Naive thymus-derived CD4-positive, alpha-beta T cell (primary cell): ENCODE measurements around the gene KLK5. TPM values are rescaled to one million over a fixed set of nuclear protein-coding genes. Genes with fewer than 3 reads are reported as not detected.

Source experiments
- ATAC-seq: fragments of 150-1000 bp; cut with Tn5 transposase; 2 replicates; pipeline ENCODE4 v1.10.0; 2021; ENCODE audit warnings: mild to moderate bottlenecking, moderate library complexity
- CTCF ChIA-PET: fragments of 350-600 bp; sonication (Branson Sonifier 250); formaldehyde crosslinking; loops from one replicate; lab custom pipeline; 2021; ENCODE audit warnings: antibody characterized with exemption; lab: Charles Lee
- POLR2A ChIA-PET: fragments of 350-600 bp; sonication (Branson Sonifier 250); formaldehyde crosslinking; loops from one replicate; lab custom pipeline; 2021; ENCODE audit warnings: antibody characterized with exemption, inconsistent platforms; lab: Charles Lee
- DNase-seq, 9 donors: peaks; one replicate each; pipeline versions ENCODE4 v3.0.0 to v3.0.0-alpha.2; 2020 to 2022; ENCODE audit warnings: mixed read lengths in 1 of 9
- H3K27ac ChIP-seq: one replicate; pipeline ENCODE4 v1.7.0; 2013; ENCODE audit warnings: mild to moderate bottlenecking, low read depth, low read length, moderate library complexity
- H3K27me3 ChIP-seq, 2 donors: one replicate each; pipeline ENCODE4 v1.7.0; 2013; ENCODE audit warnings: low read length in 2 of 2, mild to moderate bottlenecking in 2 of 2, moderate library complexity in 2 of 2; ENCODE audit not compliant: control insufficient read depth in 2 of 2, insufficient read depth in 2 of 2
- H3K36me3 ChIP-seq, 3 experiments: 1 replicate in 2 of 3; 2 replicates in 1 of 3; pipeline ENCODE4 v1.7.0; 2013; ENCODE audit warnings: low read length in 3 of 3, mild to moderate bottlenecking in 3 of 3, moderate library complexity in 1 of 3; ENCODE audit not compliant: insufficient read depth in 3 of 3, control insufficient read depth in 2 of 3
- H3K4me1 ChIP-seq, 2 donors: one replicate each; pipeline ENCODE4 v1.7.0; 2013; ENCODE audit warnings: low read length in 2 of 2, mild to moderate bottlenecking in 2 of 2, moderate library complexity in 1 of 2; ENCODE audit not compliant: control insufficient read depth in 2 of 2, insufficient read depth in 2 of 2
- H3K4me3 ChIP-seq: 2 replicates; pipeline ENCODE4 v1.7.0; 2013; ENCODE audit warnings: mild to moderate bottlenecking, low read length
- H3K9me3 ChIP-seq, 3 experiments: 1 replicate in 2 of 3; 2 replicates in 1 of 3; pipeline ENCODE4 v1.7.0; 2013; ENCODE audit warnings: low read length in 3 of 3; ENCODE audit not compliant: control insufficient read depth in 2 of 3
- H3K27ac Mint-ChIP-seq, 9 donors: one replicate each; pipeline ENCODE4 v1.8.0; 2020 to 2022; ENCODE audit warnings: mixed read lengths in 9 of 9, mild to moderate bottlenecking in 8 of 9, moderate library complexity in 5 of 9, inconsistent platforms in 2 of 9
- H3K27me3 Mint-ChIP-seq, 5 donors: one replicate each; pipeline ENCODE4 v1.8.0; 2021 to 2022; ENCODE audit warnings: mixed read lengths in 5 of 5, mild to moderate bottlenecking in 1 of 5
- H3K36me3 Mint-ChIP-seq, 5 donors: one replicate each; pipeline ENCODE4 v1.8.0; 2020 to 2022; ENCODE audit warnings: mixed read lengths in 5 of 5, mild to moderate bottlenecking in 3 of 5, inconsistent platforms in 1 of 5
- H3K4me1 Mint-ChIP-seq, 7 donors: one replicate each; pipeline ENCODE4 v1.8.0; 2020 to 2022; ENCODE audit warnings: mixed read lengths in 7 of 7, mild to moderate bottlenecking in 3 of 7, inconsistent platforms in 1 of 7
- H3K4me3 Mint-ChIP-seq, 10 donors: one replicate each; pipeline ENCODE4 v1.8.0; 2020 to 2022; ENCODE audit warnings: mild to moderate bottlenecking in 10 of 10, mixed read lengths in 10 of 10, moderate library complexity in 6 of 10, inconsistent platforms in 2 of 10
- H3K9me3 Mint-ChIP-seq, 11 donors: one replicate each; pipeline ENCODE4 v1.8.0; 2020 to 2022; ENCODE audit warnings: mixed read lengths in 11 of 11, mild to moderate bottlenecking in 4 of 11, inconsistent platforms in 1 of 11, moderate library complexity in 1 of 11
- intact Hi-C, 2 donors: fragments of 100-400 bp; cut with micrococcal nuclease; formaldehyde crosslinking; loops; one replicate each; pipeline ENCODE4 v1.15.1; 2023
- polyA plus RNA-seq, 2 donors: library from polyadenylated mRNA; unstranded; fragments of 300-500 nt; fragmentation: Illumina TruSeq; gene quantifications; one replicate each; pipeline ENCODE4 v1.2.3, GENCODE V29; 2021
- total RNA-seq, 6 experiments: library from RNA in 5 of 6; stranded (reverse) in 5 of 6; gene quantifications; 1 replicate in 5 of 6; 2 replicates in 1 of 6; pipeline ENCODE4 v1.2.3 and lab custom pipeline; 2021 to 2026

KLK5 gene
- total RNA-seq (not detected), polyA plus RNA-seq (not detected), total RNA-seq (lab: John Stamatoyannopoulos, UW) (not detected)

GRCh38 chr19:50952910-50953309 is at the start of gene KLK5:
TSS of gene KLK5 (minus strand) at chr19:50953038. CDS start at chr19:50952657, 381 bp downstream.
- DNase-seq (no peak), ATAC-seq (no peak)
- peaks cover 0 to 9% (median 4%) of the 10 kb centered on the region in 11 donors for H3K9me3 Mint-ChIP-seq
- ChIA-PET CTCF (no interaction called here), POLR2A (no interaction called here)
- peaks cover 0 to 4% (median 0%) of the 10 kb centered on the region in 5 donors for H3K36me3 Mint-ChIP-seq
- no peaks in the 10 kb centered on the region for H3K27me3 ChIP-seq
- H3K36me3 ChIP-seq = no peaks in the 10 kb centered on the region
- H3K27me3 Mint-ChIP-seq = peaks cover 3 to 62% (median 36%) of the 10 kb centered on the region in 5 donors
- no peak within 1 kb of the TSS for H3K4me3 Mint-ChIP-seq
- H3K4me3 ChIP-seq = no peak within 1 kb of the TSS
- no peak within 1 kb of the TSS for H3K27ac ChIP-seq
- H3K4me1 Mint-ChIP-seq = peaks cover 0 to 1% (median 0%) of the 10 kb centered on the region in 7 donors
- intact Hi-C loops = no loop called here
- peak within 1 kb of the TSS in 1 of 9 donors; percentile 67 for H3K27ac Mint-ChIP-seq
- no peaks in the 10 kb centered on the region for H3K9me3 ChIP-seq
- H3K4me1 ChIP-seq = no peaks in the 10 kb centered on the region

- ChIA-PET POLR2A (no interaction called here), CTCF (interaction anchor here (0.6 to 0.7 kb wide), 2 partner anchors 416 to 738 kb away, joined by 3 read pairs; no protein-coding TSS in a partner anchor)
- ATAC-seq = no peak
- Histone ChIP-seq H3K4me3 (no peak overlapping the region), H3K4me1 (no peaks in the 10 kb centered on the region), H3K27ac (no peak overlapping the region), H3K36me3 (no peaks in the 10 kb centered on the region), H3K27me3 (peaks cover 0 to 6% of the 10 kb centered on the region in 2 donors), H3K9me3 (no peaks in the 10 kb centered on the region)
- Mint-ChIP-seq H3K36me3 (no peaks in the 10 kb centered on the region), H3K27ac (no peak overlapping the region), H3K9me3 (no peaks in the 10 kb centered on the region), H3K4me1 (peaks cover 0 to 5% (median 0%) of the 10 kb centered on the region in 7 donors), H3K27me3 (peaks cover 0 to 56% (median 51%) of the 10 kb centered on the region in 5 donors), H3K4me3 (peak overlapping the region in 1 of 10 donors; percentile 53)
- intact Hi-C loops = no loop called here
- no peak for DNase-seq
Measured at GRCh38 chr19:51002089-51002532, 49.3 kb upstream of the KLK5 start.

- CTCF ChIA-PET = interaction anchor here (0.6 to 0.7 kb wide), 2 partner anchors 416 to 738 kb away, joined by 3 read pairs; no protein-coding TSS in a partner anchor
- H3K36me3 ChIP-seq = no peaks in the 10 kb centered on the region
- no peaks in the 10 kb centered on the region for H3K9me3 ChIP-seq
- H3K4me3 Mint-ChIP-seq = peak within 1 kb of the TSS in 1 of 10 donors; percentile 53
- H3K27ac Mint-ChIP-seq = no peak within 1 kb of the TSS
- intact Hi-C loops = no loop called here
- H3K4me1 ChIP-seq = no peaks in the 10 kb centered on the region
- no peaks in the 10 kb centered on the region for H3K36me3 Mint-ChIP-seq
- H3K27me3 ChIP-seq = peaks cover 0 to 6% of the 10 kb centered on the region in 2 donors
- no peaks in the 10 kb centered on the region for H3K9me3 Mint-ChIP-seq
- POLR2A ChIA-PET = no interaction called here
- H3K27ac ChIP-seq = no peak within 1 kb of the TSS
- H3K27me3 Mint-ChIP-seq = peaks cover 0 to 57% (median 55%) of the 10 kb centered on the region in 5 donors
- DNase-seq (no peak), ATAC-seq (no peak)
- no peak within 1 kb of the TSS for H3K4me3 ChIP-seq
- H3K4me1 Mint-ChIP-seq = peaks cover 0 to 5% (median 0%) of the 10 kb centered on the region in 7 donors
Measured at GRCh38 chr19:51001515-51001914, 48.7 kb upstream of the KLK5 start, which contains the start of gene KLK8. TSS of gene KLK8 (minus strand) at chr19:51001604. CDS start at chr19:51001167, 437 bp downstream.

- ATAC-seq = no peak
- H3K4me1 Mint-ChIP-seq = peaks cover 0 to 5% (median 0%) of the 10 kb centered on the region in 7 donors
- CTCF ChIA-PET = no interaction called here
Measured at GRCh38 chr19:51000981-51001380, 48.1 kb upstream of the KLK5 start.

GRCh38 chr19:51000426-51000825 is 47.6 kb upstream of the KLK5 start:
- ChIA-PET CTCF (no interaction called here), POLR2A (no interaction called here)
- Histone ChIP-seq H3K27me3 (peaks cover 0 to 6% of the 10 kb centered on the region in 2 donors), H3K36me3 (no peaks in the 10 kb centered on the region), H3K27ac (no peak overlapping the region), H3K4me1 (no peaks in the 10 kb centered on the region), H3K4me3 (no peak overlapping the region), H3K9me3 (no peaks in the 10 kb centered on the region)
- H3K9me3 Mint-ChIP-seq = no peaks in the 10 kb centered on the region
- H3K27ac Mint-ChIP-seq = no peak overlapping the region
- ATAC-seq (no peak), DNase-seq (no peak)
- H3K27me3 Mint-ChIP-seq = peaks cover 0 to 58% (median 56%) of the 10 kb centered on the region in 5 donors
- H3K36me3 Mint-ChIP-seq = no peaks in the 10 kb centered on the region
- intact Hi-C loops = no loop called here
- no peak overlapping the region for H3K4me3 Mint-ChIP-seq
- peaks cover 0 to 5% (median 0%) of the 10 kb centered on the region in 7 donors for H3K4me1 Mint-ChIP-seq

More at GRCh38 chr19:51000981-51001380, 48.1 kb upstream of the KLK5 start:
- no peak for DNase-seq
- no peaks in the 10 kb centered on the region for H3K36me3 Mint-ChIP-seq
- no peak overlapping the region for H3K4me3 Mint-ChIP-seq
- Histone ChIP-seq H3K4me3 (no peak overlapping the region), H3K36me3 (no peaks in the 10 kb centered on the region), H3K4me1 (no peaks in the 10 kb centered on the region), H3K27me3 (peaks cover 0 to 6% of the 10 kb centered on the region in 2 donors), H3K27ac (no peak overlapping the region), H3K9me3 (no peaks in the 10 kb centered on the region)
- no peaks in the 10 kb centered on the region for H3K9me3 Mint-ChIP-seq
- intact Hi-C loops = no loop called here
- peaks cover 0 to 57% (median 54%) of the 10 kb centered on the region in 5 donors for H3K27me3 Mint-ChIP-seq
- POLR2A ChIA-PET = no interaction called here
- H3K27ac Mint-ChIP-seq = no peak overlapping the region

GRCh38 chr19:50998686-50999085 is 45.8 kb upstream of the KLK5 start:
- intact Hi-C loops = no loop called here
- peak overlapping the region in 1 of 10 donors; percentile 48 for H3K4me3 Mint-ChIP-seq
- peaks cover 0 to 2% (median 0%) of the 10 kb centered on the region in 11 donors for H3K9me3 Mint-ChIP-seq
- no peak overlapping the region for H3K27ac Mint-ChIP-seq
- ATAC-seq = no peak
- no peak overlapping the region for H3K4me3 ChIP-seq
- H3K9me3 ChIP-seq = no peaks in the 10 kb centered on the region
- peaks cover 0 to 5% (median 0%) of the 10 kb centered on the region in 7 donors for H3K4me1 Mint-ChIP-seq
- ChIA-PET CTCF (no interaction called here), POLR2A (no interaction called here)
- H3K36me3 Mint-ChIP-seq = no peaks in the 10 kb centered on the region
- H3K27me3 ChIP-seq = peaks cover 0 to 6% of the 10 kb centered on the region in 2 donors
- H3K27ac ChIP-seq = no peak overlapping the region
- DNase-seq = no peak
- H3K4me1 ChIP-seq = no peaks in the 10 kb centered on the region
- H3K36me3 ChIP-seq = no peaks in the 10 kb centered on the region
- peaks cover 0 to 54% (median 46%) of the 10 kb centered on the region in 5 donors for H3K27me3 Mint-ChIP-seq

GRCh38 chr19:50998061-50998460 is 45.2 kb upstream of the KLK5 start:
- Histone ChIP-seq H3K27me3 (peaks cover 0 to 6% of the 10 kb centered on the region in 2 donors), H3K4me3 (no peak overlapping the region), H3K9me3 (no peaks in the 10 kb centered on the region), H3K36me3 (no peaks in the 10 kb centered on the region), H3K4me1 (no peaks in the 10 kb centered on the region), H3K27ac (no peak overlapping the region)
- CTCF ChIA-PET = no interaction called here
- no peaks in the 10 kb centered on the region for H3K36me3 Mint-ChIP-seq
- H3K27ac Mint-ChIP-seq = no peak overlapping the region
- peaks cover 0 to 5% (median 0%) of the 10 kb centered on the region in 7 donors for H3K4me1 Mint-ChIP-seq
- H3K27me3 Mint-ChIP-seq = peaks cover 0 to 53% (median 41%) of the 10 kb centered on the region in 5 donors
- no peak overlapping the region for H3K4me3 Mint-ChIP-seq
- DNase-seq = no peak
- peaks cover 0 to 2% (median 0%) of the 10 kb centered on the region in 11 donors for H3K9me3 Mint-ChIP-seq
- POLR2A ChIA-PET = no interaction called here
- no peak for ATAC-seq
- intact Hi-C loops = no loop called here
